WTC11 (cell line): ENCODE results near the gene OGG1.

Experiments used
- CREM ChIP-seq: sonication (generic); formaldehyde crosslinking; IDR thresholded peaks from 2 replicates; pipeline ENCODE4 v1.8.1; 2022; ENCODE audit warnings: mild to moderate bottlenecking, missing genetic modification reagents, moderate library complexity
- JUN ChIP-seq: sonication (generic); formaldehyde crosslinking; IDR thresholded peaks from 2 replicates; pipeline ENCODE4 v1.8.0; 2023; ENCODE audit warnings: mild to moderate bottlenecking, missing genetic modification reagents
- MAX ChIP-seq: sonication (generic); formaldehyde crosslinking; IDR thresholded peaks from 2 replicates; pipeline ENCODE4 v1.8.0; 2022; ENCODE audit warnings: mild to moderate bottlenecking, missing genetic modification reagents
- NR1H2 ChIP-seq: sonication (generic); formaldehyde crosslinking; IDR thresholded peaks from 2 replicates; pipeline ENCODE4 v1.9.0; 2021; ENCODE audit warnings: mild to moderate bottlenecking, moderate library complexity, missing genetic modification reagents
- SP1 ChIP-seq: sonication (generic); formaldehyde crosslinking; conservative IDR thresholded peaks from 2 replicates; pipeline ENCODE4 v1.8.1; 2022; ENCODE audit warnings: missing genetic modification reagents
- ZNF121 ChIP-seq: sonication (generic); formaldehyde crosslinking; IDR thresholded peaks from 2 replicates; pipeline ENCODE4 v1.8.0; 2023; ENCODE audit warnings: missing genetic modification reagents
- TF ChIP-seq, protein P1 (sequence below): fragments of 200-600 bp; IDR thresholded peaks from 2 replicates; pipeline ENCODE4 v1.8.0; 2022; ENCODE audit warnings: antibody characterized with exemption
- TF ChIP-seq, protein P2 (sequence below): sonication (generic); formaldehyde crosslinking; IDR thresholded peaks from 2 replicates; pipeline ENCODE4 v1.8.1; 2023; ENCODE audit warnings: mild to moderate bottlenecking, missing genetic modification reagents, borderline replicate concordance
- TF ChIP-seq, protein P3 (sequence below): sonication (generic); formaldehyde crosslinking; IDR thresholded peaks from 2 replicates; pipeline ENCODE4 v1.8.0; 2022; ENCODE audit warnings: mild to moderate bottlenecking, missing genetic modification reagents
- TF ChIP-seq, protein P4 (sequence below): sonication (generic); formaldehyde crosslinking; IDR thresholded peaks from 2 replicates; pipeline ENCODE4 v1.8.0; 2023; ENCODE audit warnings: missing genetic modification reagents, mild to moderate bottlenecking, borderline replicate concordance
- TF ChIP-seq, protein P5 (sequence below): sonication (generic); formaldehyde crosslinking; IDR thresholded peaks from 2 replicates; pipeline ENCODE4 v1.8.1; 2022; ENCODE audit warnings: missing genetic modification reagents, borderline replicate concordance
- TF ChIP-seq, protein P6 (sequence below): sonication (generic); formaldehyde crosslinking; IDR thresholded peaks from 2 replicates; pipeline ENCODE4 v1.8.1; 2022; ENCODE audit warnings: mild to moderate bottlenecking, missing genetic modification reagents, moderate library complexity, borderline replicate concordance

GRCh38 chr3:9793161-9793781 lies 43.5 kb downstream of the OGG1 start:
- TF ChIP-seq, protein P1, sequence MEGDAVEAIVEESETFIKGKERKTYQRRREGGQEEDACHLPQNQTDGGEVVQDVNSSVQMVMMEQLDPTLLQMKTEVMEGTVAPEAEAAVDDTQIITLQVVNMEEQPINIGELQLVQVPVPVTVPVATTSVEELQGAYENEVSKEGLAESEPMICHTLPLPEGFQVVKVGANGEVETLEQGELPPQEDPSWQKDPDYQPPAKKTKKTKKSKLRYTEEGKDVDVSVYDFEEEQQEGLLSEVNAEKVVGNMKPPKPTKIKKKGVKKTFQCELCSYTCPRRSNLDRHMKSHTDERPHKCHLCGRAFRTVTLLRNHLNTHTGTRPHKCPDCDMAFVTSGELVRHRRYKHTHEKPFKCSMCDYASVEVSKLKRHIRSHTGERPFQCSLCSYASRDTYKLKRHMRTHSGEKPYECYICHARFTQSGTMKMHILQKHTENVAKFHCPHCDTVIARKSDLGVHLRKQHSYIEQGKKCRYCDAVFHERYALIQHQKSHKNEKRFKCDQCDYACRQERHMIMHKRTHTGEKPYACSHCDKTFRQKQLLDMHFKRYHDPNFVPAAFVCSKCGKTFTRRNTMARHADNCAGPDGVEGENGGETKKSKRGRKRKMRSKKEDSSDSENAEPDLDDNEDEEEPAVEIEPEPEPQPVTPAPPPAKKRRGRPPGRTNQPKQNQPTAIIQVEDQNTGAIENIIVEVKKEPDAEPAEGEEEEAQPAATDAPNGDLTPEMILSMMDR = no peak
- TF ChIP-seq, protein P2, sequence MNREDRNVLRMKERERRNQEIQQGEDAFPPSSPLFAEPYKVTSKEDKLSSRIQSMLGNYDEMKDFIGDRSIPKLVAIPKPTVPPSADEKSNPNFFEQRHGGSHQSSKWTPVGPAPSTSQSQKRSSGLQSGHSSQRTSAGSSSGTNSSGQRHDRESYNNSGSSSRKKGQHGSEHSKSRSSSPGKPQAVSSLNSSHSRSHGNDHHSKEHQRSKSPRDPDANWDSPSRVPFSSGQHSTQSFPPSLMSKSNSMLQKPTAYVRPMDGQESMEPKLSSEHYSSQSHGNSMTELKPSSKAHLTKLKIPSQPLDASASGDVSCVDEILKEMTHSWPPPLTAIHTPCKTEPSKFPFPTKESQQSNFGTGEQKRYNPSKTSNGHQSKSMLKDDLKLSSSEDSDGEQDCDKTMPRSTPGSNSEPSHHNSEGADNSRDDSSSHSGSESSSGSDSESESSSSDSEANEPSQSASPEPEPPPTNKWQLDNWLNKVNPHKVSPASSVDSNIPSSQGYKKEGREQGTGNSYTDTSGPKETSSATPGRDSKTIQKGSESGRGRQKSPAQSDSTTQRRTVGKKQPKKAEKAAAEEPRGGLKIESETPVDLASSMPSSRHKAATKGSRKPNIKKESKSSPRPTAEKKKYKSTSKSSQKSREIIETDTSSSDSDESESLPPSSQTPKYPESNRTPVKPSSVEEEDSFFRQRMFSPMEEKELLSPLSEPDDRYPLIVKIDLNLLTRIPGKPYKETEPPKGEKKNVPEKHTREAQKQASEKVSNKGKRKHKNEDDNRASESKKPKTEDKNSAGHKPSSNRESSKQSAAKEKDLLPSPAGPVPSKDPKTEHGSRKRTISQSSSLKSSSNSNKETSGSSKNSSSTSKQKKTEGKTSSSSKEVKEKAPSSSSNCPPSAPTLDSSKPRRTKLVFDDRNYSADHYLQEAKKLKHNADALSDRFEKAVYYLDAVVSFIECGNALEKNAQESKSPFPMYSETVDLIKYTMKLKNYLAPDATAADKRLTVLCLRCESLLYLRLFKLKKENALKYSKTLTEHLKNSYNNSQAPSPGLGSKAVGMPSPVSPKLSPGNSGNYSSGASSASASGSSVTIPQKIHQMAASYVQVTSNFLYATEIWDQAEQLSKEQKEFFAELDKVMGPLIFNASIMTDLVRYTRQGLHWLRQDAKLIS (CRISPR knock-in tag) = no peak
- TF ChIP-seq ZNF121 (CRISPR knock-in tag) (no peak), CREM (no peak), NR1H2 (no peak), SP1 (CRISPR knock-in tag) (no peak), MAX (CRISPR knock-in tag) (no peak), JUN (CRISPR knock-in tag) (no peak)
- TF ChIP-seq, protein P3, sequence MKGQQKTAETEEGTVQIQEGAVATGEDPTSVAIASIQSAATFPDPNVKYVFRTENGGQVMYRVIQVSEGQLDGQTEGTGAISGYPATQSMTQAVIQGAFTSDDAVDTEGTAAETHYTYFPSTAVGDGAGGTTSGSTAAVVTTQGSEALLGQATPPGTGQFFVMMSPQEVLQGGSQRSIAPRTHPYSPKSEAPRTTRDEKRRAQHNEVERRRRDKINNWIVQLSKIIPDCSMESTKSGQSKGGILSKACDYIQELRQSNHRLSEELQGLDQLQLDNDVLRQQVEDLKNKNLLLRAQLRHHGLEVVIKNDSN = no peak
- TF ChIP-seq, protein P4, sequence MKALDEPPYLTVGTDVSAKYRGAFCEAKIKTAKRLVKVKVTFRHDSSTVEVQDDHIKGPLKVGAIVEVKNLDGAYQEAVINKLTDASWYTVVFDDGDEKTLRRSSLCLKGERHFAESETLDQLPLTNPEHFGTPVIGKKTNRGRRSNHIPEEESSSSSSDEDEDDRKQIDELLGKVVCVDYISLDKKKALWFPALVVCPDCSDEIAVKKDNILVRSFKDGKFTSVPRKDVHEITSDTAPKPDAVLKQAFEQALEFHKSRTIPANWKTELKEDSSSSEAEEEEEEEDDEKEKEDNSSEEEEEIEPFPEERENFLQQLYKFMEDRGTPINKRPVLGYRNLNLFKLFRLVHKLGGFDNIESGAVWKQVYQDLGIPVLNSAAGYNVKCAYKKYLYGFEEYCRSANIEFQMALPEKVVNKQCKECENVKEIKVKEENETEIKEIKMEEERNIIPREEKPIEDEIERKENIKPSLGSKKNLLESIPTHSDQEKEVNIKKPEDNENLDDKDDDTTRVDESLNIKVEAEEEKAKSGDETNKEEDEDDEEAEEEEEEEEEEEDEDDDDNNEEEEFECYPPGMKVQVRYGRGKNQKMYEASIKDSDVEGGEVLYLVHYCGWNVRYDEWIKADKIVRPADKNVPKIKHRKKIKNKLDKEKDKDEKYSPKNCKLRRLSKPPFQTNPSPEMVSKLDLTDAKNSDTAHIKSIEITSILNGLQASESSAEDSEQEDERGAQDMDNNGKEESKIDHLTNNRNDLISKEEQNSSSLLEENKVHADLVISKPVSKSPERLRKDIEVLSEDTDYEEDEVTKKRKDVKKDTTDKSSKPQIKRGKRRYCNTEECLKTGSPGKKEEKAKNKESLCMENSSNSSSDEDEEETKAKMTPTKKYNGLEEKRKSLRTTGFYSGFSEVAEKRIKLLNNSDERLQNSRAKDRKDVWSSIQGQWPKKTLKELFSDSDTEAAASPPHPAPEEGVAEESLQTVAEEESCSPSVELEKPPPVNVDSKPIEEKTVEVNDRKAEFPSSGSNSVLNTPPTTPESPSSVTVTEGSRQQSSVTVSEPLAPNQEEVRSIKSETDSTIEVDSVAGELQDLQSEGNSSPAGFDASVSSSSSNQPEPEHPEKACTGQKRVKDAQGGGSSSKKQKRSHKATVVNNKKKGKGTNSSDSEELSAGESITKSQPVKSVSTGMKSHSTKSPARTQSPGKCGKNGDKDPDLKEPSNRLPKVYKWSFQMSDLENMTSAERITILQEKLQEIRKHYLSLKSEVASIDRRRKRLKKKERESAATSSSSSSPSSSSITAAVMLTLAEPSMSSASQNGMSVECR = no peak
- TF ChIP-seq, protein P5, sequence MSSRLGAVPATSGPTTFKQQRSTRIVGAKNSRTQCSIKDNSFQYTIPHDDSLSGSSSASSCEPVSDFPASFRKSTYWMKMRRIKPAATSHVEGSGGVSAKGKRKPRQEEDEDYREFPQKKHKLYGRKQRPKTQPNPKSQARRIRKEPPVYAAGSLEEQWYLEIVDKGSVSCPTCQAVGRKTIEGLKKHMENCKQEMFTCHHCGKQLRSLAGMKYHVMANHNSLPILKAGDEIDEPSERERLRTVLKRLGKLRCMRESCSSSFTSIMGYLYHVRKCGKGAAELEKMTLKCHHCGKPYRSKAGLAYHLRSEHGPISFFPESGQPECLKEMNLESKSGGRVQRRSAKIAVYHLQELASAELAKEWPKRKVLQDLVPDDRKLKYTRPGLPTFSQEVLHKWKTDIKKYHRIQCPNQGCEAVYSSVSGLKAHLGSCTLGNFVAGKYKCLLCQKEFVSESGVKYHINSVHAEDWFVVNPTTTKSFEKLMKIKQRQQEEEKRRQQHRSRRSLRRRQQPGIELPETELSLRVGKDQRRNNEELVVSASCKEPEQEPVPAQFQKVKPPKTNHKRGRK = no peak
- TF ChIP-seq, protein P6, sequence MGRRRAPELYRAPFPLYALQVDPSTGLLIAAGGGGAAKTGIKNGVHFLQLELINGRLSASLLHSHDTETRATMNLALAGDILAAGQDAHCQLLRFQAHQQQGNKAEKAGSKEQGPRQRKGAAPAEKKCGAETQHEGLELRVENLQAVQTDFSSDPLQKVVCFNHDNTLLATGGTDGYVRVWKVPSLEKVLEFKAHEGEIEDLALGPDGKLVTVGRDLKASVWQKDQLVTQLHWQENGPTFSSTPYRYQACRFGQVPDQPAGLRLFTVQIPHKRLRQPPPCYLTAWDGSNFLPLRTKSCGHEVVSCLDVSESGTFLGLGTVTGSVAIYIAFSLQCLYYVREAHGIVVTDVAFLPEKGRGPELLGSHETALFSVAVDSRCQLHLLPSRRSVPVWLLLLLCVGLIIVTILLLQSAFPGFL (CRISPR knock-in tag) = no peak
